ENCODE results near the gene NECAB3. TPM values are rescaled to one million over a fixed set of nuclear protein-coding genes. Genes with fewer than 3 reads are reported as not detected.

NECAB3 gene
- total RNA-seq, 4 donors from 2014 or later: 34.1 to 43.4 (median 39.9) TPM

GRCh38 chr20:33677991-33678702, 3.9 kb upstream of the NECAB3 start:
- no peaks in the 10 kb centered on the region for H3K9me3 ChIP-seq
- no peaks in the 10 kb centered on the region for H3K27me3 ChIP-seq
- H3K27ac ChIP-seq (replicated peaks in 1 of 4): peak overlapping the region; percentile 22 to 97 (median 94)
- WGBS: 75% methylated on average over 7 of the region's 15 CpGs
- intact Hi-C loops (cut with DNase I): no loop called here
- TF ChIP-seq EP300 (IDR thresholded peaks at IDR 0.05) (no peak), POLR2AphosphoS5 (IDR thresholded peaks at IDR 0.05) (peak; percentile 26 to 44)
- no peaks in the 10 kb centered on the region for H3K36me3 ChIP-seq
- no peak for DNase-seq (ENCODE audit: extremely low spot score)
- H3K4me1 ChIP-seq: peaks cover 18 to 46% (median 41%) of the 10 kb centered on the region in 4 donors
- peak overlapping the region in 1 of 4 donors; percentile 28 for H3K4me3 ChIP-seq

DNA sequence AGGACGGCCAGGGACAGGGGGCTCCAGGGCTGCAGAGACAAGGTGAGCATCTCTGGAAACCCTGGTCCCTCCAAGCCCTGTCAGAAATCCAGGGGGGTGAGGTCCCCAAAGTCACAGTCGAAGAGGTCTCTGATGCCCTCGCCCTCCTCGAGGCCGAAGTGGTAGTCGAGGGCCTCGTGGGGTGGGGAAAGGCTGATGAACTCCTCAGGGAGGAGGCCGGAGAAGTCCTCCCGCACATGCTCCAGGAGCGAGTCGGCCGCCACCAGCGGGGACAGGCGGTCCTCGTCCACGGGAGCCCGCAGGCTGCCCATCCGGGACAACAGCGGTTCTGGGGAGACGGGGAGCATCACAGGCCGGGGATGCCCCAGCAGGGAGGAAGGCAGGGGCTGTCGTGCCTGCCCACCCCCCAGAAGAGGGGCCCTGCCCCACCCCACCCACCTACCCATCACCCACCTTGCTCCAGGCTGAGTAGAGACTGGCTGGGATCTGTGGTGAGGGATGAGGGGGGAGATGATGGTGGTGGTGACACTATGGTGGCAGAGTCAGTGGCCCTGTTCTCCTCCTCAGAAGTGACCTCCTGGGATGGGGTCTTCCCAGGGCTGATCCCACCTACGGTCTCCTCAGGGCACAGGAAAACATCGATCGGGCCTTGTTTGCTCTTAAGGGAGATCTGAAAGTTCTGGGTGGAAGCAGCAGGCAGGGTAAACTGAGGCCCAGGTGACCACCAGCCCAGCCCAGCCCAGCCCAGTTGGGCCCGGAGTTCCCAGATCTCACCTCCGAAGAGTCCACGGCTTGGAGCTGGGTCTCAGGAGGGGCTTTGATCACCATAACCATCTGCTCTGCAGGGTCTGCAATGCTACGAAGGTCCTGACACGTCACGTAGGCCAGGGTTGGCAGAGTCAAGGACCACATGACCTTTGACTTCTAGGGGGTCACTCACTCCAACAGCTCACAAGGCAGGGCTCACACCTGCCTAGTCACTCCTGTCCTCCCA, 2.7 kb upstream of the NECAB3 start:
- intact Hi-C loops (cut with DNase I): no loop called here
- H3K36me3 ChIP-seq: no peaks in the 10 kb centered on the region
- H3K27me3 ChIP-seq: no peaks in the 10 kb centered on the region
- DNase-seq (ENCODE audit: extremely low spot score): no peak
- peak overlapping the region; percentile 93 to 97 (median 96) for H3K27ac ChIP-seq (replicated peaks in 1 of 4)
- TF ChIP-seq, protein P1, sequence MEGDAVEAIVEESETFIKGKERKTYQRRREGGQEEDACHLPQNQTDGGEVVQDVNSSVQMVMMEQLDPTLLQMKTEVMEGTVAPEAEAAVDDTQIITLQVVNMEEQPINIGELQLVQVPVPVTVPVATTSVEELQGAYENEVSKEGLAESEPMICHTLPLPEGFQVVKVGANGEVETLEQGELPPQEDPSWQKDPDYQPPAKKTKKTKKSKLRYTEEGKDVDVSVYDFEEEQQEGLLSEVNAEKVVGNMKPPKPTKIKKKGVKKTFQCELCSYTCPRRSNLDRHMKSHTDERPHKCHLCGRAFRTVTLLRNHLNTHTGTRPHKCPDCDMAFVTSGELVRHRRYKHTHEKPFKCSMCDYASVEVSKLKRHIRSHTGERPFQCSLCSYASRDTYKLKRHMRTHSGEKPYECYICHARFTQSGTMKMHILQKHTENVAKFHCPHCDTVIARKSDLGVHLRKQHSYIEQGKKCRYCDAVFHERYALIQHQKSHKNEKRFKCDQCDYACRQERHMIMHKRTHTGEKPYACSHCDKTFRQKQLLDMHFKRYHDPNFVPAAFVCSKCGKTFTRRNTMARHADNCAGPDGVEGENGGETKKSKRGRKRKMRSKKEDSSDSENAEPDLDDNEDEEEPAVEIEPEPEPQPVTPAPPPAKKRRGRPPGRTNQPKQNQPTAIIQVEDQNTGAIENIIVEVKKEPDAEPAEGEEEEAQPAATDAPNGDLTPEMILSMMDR (IDR thresholded peaks at IDR 0.05): no peak
- no peak for TF ChIP-seq POLR2A (IDR thresholded peaks at IDR 0.05; ENCODE audit: low read depth)
- TF ChIP-seq EP300 (IDR thresholded peaks at IDR 0.05): no peak
- TF ChIP-seq POLR2AphosphoS5 (IDR thresholded peaks at IDR 0.05): no peak
- H3K4me3 ChIP-seq: no peak overlapping the region
- peaks cover 29 to 57% (median 53%) of the 10 kb centered on the region in 4 donors for H3K4me1 ChIP-seq
- H3K9me3 ChIP-seq: no peaks in the 10 kb centered on the region
- WGBS: 96% methylated on average over 17 of the region's 31 CpGs

DNA sequence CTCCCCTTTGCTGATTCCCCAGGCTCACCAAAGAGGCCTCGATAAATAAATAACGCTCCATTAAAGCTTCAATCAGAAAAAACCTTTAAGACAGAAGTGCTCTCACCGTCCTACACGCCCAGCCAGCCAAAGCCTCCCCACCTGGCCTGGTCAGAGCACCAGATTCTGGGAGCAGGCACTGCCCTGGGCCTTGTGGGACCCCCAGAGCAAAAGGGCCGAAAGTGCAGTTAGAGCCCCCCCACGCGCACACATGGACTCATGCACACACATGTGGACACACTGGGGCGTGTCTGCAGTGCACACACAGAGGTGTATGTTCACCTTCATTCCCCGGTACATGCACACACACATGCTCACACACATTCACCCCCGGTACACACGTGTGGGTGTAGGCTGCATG, 1.9 kb upstream of the NECAB3 start:
- Histone ChIP-seq H3K9me3 (no peaks in the 10 kb centered on the region), H3K4me1 (peaks cover 29 to 61% (median 56%) of the 10 kb centered on the region in 4 donors), H3K36me3 (peaks cover 0 to 8% (median 2%) of the 10 kb centered on the region in 4 donors), H3K4me3 (peak overlapping the region in 1 of 4 donors; percentile 80), H3K27me3 (no peaks in the 10 kb centered on the region), H3K27ac (replicated peaks in 1 of 4) (peak overlapping the region; percentile 93 to 97 (median 96))
- no peak for TF ChIP-seq POLR2AphosphoS5 (IDR thresholded peaks at IDR 0.05)
- no peak for TF ChIP-seq POLR2A (IDR thresholded peaks at IDR 0.05; ENCODE audit: low read depth)
- TF ChIP-seq, protein P1 (IDR thresholded peaks at IDR 0.05): no peak
- no peak for TF ChIP-seq EP300 (IDR thresholded peaks at IDR 0.05)
- intact Hi-C loops (cut with DNase I): no loop called here
- no peak for DNase-seq (ENCODE audit: extremely low spot score)
- 82% methylated on average over 11 of the region's 11 CpGs for WGBS

DNA sequence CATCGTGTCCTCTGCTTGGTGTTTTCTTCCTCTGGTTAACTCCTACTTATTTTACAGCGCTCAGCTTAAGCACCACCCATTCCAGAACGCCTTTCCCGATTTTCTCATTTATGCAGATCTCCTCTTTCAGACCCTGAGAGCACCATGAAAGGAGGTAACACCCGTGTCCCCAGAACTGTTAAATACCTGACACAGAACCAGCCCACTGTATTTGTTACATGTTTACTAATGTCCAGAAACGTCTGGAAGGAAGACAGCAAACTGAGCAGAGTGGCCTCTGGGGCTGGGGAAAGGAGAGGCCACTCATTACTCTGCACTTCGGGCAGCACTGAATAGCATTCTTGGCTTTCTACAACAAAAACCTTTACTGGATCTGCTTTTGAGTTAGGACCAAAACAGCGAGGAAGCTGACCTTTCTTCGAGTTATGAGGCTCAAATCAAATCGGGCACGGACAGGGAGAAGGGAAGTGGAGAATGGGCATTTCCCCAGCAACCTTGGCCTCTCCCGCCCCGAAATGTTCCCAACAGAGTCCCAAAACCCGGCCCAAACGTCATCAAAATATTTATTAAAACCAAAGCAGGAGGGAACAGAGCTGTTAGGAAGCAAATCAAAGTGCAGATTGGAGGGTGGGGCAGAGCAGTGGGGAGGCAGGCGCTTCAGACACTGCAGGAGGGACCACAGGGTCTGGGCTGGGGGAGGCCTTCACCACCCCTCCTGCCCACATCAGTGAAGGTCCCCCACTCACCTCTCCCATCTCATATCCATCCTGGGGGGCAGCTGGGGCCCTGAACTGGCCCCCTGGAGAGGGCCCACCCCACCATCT, 1.1 kb upstream of the NECAB3 start:
- H3K4me3 ChIP-seq: peak overlapping the region; percentile 80 to 94 (median 84)
- peaks cover 0 to 16% (median 8%) of the 10 kb centered on the region in 4 donors for H3K36me3 ChIP-seq
- DNase-seq (ENCODE audit: extremely low spot score): no peak
- H3K4me1 ChIP-seq: peaks cover 29 to 63% (median 56%) of the 10 kb centered on the region in 4 donors
- TF ChIP-seq POLR2A (IDR thresholded peaks at IDR 0.05; ENCODE audit: low read depth) (no peak), POLR2AphosphoS5 (IDR thresholded peaks at IDR 0.05) (peak; percentile 65 to 66)
- H3K27ac ChIP-seq (replicated peaks in 1 of 4): peak overlapping the region; percentile 93 to 97 (median 96)
- H3K9me3 ChIP-seq: no peaks in the 10 kb centered on the region
- 26% methylated on average over 16 of the region's 16 CpGs for WGBS
- intact Hi-C loops (cut with DNase I): no loop called here
- no peaks in the 10 kb centered on the region for H3K27me3 ChIP-seq
